ENCODE data around the gene CDC14B.
"Not testable (repeated sequence)": the region's sequence is repeated elsewhere in the genome, so short reads cannot be mapped to it uniquely, and the experiment has no call there.

DNA sequence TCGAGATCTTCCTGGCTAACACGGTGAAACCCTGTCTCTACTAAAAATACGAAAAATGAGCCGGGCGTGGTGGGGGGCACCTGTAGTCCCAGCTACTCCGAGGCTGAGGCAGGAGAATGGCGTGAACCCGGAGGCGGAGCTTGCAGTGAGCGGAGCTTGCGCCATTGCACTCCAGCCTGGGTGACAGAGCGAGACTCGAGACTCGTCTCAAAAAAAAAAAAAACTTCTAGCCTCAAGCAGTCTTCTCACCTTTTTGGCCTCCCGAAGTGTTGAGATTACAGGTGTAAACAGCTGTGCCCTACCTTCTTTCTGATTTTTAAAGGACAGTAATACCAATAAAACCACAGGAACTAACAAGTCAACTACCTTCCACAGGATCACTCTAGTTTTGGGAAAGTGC lies 76.5 kb downstream of the CDC14B start:
- TF ChIP-seq, protein P1, sequence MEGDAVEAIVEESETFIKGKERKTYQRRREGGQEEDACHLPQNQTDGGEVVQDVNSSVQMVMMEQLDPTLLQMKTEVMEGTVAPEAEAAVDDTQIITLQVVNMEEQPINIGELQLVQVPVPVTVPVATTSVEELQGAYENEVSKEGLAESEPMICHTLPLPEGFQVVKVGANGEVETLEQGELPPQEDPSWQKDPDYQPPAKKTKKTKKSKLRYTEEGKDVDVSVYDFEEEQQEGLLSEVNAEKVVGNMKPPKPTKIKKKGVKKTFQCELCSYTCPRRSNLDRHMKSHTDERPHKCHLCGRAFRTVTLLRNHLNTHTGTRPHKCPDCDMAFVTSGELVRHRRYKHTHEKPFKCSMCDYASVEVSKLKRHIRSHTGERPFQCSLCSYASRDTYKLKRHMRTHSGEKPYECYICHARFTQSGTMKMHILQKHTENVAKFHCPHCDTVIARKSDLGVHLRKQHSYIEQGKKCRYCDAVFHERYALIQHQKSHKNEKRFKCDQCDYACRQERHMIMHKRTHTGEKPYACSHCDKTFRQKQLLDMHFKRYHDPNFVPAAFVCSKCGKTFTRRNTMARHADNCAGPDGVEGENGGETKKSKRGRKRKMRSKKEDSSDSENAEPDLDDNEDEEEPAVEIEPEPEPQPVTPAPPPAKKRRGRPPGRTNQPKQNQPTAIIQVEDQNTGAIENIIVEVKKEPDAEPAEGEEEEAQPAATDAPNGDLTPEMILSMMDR (IDR thresholded peaks at IDR 0.05) = not testable (repeated sequence)
- TF ChIP-seq POLR2A, POLR2AphosphoS5, EP300 (IDR thresholded peaks at IDR 0.05): not testable (repeated sequence)

Data from gastroesophageal sphincter (tissue), 3 donors.